Endometrial microvascular endothelial cells (primary cell): ENCODE measurements around the gene ENPP3. TPM values are rescaled to one million over a fixed set of nuclear protein-coding genes. Genes with fewer than 3 reads are reported as not detected.

ENCODE experiments used
- in situ Hi-C: cut with HindIII; loops from 2 replicates; pipeline ENCODE4 v1.10.0; 2017; ENCODE audit warnings: low sequenced_read_pairs, low pct_unique_long_range_greater_than_20kb; ENCODE audit errors: inconsistent ontology term
- total RNA-seq: library from RNA; depleted of rRNA; stranded (reverse); fragments of >200 nt; gene quantifications from one replicate; pipeline ENCODE4 v1.2.3, GENCODE V29; 2015; ENCODE audit errors: inconsistent ontology term

The ENPP3 gene
- total RNA-seq = not detected

DNA sequence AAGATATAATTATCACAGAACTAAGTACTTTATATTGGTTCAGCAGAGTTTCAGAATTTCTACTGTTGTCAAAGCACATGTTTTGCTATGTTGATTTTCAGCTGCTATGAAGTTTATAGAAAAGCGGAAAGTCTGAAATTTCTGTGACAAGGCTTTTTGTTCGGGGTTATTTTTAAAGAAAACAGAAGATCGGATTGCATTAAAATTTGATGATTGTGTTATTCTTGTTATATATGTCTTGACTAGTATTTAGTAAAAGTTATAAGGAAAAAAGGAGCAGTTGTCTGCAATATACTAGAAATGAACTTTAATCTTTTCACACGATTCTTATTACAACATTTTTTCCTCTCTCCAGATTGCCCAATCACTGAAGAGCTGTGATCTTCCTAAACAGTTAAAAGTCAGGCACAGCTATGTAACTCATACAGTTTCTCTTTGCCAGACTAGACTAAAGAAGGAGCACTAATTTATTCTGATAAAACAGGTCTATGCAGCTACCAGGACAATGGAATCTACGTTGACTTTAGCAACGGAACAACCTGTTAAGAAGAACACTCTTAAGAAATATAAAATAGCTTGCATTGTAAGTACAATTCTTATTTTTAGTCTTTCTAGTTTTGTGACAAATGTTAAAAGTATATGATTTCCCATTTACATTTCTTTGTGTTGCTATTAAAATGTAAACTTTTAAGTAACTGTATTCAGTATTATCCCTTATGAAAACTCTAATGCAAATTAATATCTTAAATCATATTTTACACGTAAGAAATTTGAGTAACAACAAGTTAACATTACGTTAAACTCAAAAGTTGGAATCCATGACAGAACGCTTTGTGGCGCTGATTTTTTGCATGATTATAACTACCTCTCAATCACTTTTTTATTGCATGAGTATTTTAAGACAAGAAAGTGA, at the start of gene ENPP3:
TSS of gene ENPP3 (plus strand) at position 423 of the 913 bp plus-strand sequence. CDS start at position 506, 83 bp downstream.
- in situ Hi-C loops = no loop called here

DNA sequence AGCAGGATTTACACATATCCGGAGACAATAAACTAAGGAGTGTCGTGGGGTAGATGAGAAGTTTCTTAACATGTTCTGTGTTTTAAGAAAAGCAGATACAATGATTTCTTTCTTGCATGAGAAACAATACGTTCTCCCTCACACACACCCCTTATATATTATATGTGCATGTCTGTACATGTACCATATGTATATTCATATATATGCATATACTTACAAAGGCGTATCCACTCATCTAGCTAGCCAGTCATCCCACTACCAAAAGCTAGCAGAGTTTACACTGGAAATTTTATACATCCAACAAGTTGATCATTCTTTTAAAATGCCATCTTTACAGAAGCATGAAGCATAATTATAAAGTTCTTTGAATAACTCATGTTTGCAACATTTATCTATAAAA, 49.2 kb upstream of the ENPP3 start:
- in situ Hi-C loops = no loop called here

DNA sequence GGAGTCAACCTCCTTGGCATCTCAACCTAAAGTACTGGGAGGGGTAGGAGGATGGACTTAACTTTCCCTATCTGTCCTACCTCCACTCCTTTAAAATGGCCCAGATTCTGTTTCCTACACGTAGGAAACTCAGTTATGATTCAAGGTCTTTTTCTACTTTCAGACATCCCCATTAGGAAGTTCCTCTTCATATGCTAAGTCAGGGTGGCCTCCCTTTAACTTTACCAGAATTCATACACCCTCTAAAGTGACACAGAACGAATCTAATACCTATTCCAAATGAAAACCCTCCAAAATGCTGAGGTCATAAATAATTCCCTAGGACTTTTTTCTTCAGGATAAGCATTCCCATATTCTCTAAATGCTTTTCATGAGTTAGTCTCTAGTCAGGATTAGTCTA, 48.5 kb upstream of the ENPP3 start:
- in situ Hi-C loops = no loop called here

DNA sequence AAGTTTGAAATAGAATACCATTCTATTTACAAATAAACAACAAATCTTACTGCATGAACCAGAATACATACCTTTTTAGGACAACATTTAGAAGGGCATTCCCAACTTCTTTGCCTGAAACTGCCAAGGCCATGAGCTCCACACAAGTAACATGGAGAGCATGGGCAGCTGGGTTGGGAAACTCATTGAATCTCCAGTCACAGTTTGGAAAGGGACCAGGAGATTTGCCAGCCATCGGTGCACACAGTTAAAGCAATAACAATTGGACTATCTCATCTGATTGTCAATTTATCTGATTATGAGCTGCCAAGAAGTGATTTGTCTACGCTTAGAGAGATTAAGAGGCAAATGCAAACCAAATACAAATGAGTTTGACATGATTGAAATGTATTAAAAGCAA, 44.2 kb upstream of the ENPP3 start:
- in situ Hi-C loops = no loop called here

DNA sequence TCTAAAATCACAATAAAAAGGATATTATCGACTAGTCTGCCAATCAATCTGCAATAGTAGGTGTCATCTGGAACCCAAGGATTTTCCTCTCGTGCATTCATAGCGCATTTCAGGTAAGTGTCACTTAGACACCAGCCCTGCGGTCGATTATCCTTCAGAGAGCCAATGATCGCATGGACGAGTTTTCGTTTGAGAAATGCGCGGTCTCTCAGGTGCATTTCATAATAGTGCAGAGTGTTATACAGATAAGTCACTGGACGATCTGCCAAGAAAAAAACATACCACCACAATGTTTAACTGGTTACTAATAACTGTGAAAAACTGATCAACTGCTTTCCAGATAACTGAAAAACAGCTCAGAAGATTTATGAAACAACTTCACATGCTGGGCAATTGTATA, 43.0 kb upstream of the ENPP3 start:
- in situ Hi-C loops = no loop called here

DNA sequence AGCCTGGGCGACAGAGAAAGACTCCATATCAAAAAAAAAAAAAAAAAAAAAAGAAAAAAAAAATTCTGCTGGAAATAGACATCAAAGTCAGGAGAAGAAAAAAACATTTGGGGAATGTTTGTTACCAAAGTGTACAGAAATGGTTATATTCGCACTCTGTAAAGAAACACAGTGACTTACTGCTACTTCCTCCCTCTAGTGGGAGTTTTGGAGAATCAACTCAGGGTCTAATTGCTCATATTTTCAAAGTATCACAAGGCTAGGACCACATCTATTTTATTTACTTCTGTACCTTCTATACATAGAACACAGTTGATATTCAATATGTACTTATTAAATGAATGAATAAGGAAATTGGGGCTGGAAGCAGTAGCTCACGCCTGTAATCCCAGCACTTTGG, 39.7 kb upstream of the ENPP3 start:
- in situ Hi-C loops = no loop called here

DNA sequence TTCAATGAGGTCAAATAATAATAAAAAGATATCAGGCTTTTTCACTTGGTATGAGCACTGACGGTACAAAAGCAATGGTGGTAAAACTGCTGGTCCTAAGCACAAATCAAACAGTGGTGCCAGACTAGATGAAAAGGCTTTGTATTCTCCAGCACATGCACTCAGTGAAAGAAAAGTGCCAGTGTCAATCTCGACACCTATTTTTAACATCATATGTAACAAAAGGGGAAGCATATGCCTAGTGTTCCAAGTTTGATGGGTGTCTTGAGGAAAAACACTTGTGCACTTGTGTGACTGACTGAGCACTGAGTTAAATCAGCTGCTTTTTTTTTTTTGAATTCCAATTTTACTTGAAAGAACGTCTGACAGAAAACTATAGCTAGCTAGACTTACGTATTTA, 36.4 kb upstream of the ENPP3 start:
- in situ Hi-C loops = no loop called here

DNA sequence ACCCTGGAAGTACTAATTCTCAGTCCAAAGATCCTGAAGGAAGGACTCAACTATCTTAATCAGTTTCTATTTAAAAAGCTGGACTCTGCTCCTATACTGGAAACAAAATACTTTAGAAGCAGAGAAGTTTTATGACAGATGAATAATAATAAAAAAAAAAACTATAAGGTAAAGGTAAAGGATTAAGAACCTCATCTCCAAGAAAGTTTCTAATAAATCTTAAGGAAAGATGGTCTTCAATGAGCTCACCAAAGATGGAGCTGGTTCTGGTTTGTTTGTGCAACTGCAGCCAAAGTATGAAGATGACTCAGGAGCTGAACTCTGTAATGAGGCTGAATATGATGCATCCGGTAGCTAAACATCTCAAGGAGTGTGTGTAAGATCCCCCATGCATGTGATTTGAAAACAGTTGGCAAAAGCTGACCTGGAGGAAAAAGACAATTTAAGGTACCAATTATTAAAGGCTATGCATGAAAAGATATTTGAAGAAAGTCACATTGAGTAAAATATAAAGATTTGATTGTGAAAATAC, 34.3 kb upstream of the ENPP3 start:
- in situ Hi-C loops = no loop called here

DNA sequence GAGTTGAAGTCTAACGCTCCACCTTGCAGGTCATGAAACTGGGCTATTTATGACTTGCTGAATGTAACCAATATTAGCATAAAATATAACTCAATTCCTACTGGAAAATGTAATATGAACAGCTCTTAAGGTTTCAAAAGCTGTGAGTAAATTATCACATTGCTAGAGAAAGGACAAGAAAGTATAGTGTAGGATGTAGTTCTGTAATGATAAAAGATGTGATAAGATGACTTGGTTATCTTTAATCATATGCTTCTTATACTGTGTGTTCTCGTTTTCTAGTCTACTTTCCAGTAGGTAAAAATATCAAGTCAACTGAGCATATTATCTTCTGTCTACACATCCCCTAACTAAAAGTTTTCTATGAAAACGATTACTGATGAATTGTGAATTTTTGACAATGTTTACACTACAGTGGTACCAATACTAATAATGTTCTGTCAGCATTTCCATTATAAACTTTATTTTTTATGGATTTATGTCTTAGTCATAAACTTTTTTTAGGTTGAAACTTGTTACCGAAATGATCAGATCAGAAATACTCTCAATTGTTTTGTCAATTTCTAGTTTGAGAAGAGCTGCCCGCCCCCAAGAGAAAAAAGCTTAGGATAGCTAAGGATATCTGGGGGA, 23.7 kb upstream of the ENPP3 start:
- in situ Hi-C loops = no loop called here

DNA sequence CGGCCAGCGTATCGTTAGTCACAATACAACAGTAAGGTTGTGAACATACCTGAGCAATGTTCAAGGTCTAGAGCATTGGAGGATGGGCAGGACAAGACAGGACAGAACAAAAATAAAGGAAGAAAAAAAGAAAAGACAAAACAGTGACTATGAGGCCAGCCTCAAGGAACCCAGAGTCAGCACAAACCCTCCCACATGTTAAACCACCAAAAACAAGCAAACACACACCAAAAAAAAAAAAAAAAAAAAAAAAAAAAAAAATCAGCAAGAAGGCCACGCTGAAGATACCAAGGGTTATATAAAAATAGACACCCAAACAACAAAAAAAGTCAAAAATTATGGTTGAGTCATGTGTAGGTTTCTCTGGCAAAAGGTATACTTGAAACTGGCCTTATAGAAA, 21.8 kb upstream of the ENPP3 start:
- in situ Hi-C loops = no loop called here

DNA sequence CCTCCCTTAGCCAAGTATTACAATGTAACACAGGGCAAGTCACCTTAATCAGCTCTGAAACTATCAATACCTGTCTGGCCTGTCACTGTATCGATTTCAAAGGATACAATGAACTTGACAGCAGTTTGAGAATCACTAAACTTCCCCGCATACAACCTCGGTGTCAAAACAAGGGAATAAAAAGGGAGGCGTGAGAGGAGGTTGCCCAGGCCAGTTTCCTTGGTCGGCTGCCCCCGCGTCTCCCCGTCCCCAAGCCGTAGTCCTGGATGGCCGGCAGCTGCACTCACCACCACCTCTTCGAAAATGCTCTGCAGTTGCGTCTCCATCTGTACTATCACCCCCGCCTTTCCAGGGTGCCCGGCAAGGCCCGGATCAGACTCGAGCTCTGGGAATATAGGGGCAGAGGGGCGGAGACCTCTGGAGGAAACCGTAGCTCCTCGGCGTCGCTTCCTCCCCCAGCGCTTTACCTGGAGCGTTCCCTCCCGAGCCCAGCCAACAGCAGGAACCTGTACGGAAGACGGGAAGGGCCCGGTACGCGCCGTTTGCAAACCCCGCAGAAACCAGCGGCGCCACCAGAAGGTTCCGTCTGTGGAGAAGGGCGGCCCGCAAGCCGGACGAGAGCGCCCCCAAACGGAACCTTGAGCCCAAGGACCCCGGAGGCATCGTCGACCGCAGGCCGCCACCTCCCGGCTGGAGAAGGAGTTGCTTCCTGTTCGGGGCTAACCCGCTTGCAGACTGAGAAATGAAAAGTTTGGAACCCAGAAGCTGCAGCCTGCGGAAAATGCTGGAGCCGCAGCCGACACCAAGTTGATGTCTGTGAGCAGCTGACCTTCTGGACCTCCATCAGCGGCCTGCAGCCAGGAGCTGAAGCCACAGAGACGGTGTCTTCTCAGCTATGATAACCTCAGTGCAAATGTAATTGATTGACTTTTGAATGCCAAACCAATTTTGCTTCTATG, 9.1 kb upstream of the ENPP3 start, which contains the start of gene MED23:
TSS of gene MED23 (minus strand) at position 519 of the 959 bp plus-strand sequence. CDS start at position 326, 193 bp downstream.
- in situ Hi-C loops = no loop called here

DNA sequence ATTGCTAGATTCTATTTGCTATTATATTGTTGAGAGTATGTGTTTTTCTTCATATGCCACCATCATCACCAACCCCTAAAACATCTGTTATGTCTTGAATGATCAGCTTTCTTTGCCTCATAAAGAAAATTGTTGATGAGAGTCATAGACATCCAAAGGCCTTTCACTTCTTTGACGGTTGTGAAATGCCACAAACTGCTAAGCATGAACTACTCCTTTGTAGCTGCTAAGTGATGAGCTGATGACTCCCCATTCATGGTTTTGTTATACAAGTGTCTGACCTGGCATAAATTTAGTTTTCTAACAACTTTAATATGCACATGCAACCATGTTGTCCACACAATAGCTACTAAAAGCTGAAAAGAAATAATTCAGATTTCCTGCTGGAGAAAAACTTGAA, 8.4 kb upstream of the ENPP3 start:
- in situ Hi-C loops = no loop called here

DNA sequence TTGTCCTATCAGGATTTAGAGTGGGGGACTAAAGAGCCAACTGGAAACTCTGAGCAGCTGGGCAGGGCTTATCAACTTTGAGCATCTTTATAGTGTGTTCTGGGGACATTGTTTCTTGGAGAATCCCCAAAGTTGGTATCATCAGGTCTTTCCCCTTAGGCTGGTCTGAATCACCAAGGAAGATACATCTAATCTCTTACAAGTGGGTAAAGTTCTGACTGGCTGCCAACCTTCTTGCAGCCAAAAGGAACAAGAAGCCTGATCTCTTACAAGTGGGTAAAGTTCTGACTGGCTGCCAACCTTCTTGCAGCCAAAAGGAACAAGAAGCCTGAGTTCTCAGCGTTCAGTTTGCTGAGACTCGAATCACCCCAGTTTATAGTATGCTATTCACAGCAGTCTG, 7.5 kb upstream of the ENPP3 start:
- in situ Hi-C loops = no loop called here

DNA sequence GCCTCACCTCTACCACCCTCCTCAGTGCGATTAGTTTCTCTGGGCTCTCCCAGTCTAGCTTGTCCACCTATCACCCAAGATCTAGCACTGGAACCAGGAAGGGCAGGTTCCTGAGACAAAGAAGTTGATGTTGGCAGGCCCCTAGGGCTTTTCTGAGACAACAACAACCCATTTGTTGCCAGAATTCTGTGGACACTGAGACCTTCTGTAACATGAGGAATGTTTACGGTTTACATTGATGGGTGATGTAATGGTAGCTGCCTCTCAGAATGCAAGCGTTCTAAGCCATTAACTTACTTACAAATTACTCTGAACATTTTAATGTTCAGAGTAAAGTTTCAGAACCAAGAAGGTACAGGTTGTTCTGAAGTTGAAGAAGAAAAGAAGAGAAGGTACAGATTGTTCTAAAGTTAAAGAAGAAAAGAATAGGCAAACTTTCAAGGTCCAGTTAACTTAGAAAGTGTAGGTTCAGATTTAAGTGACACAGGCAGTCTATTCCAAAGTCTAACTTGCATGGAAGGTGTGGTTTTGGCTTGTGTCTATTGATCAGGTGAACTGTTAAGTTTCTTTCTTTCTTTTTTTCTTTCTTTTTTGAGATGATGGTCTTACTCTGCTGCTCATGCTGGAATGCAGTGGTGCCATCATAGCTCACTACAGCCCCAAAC, 5.3 kb upstream of the ENPP3 start:
- in situ Hi-C loops = no loop called here

DNA sequence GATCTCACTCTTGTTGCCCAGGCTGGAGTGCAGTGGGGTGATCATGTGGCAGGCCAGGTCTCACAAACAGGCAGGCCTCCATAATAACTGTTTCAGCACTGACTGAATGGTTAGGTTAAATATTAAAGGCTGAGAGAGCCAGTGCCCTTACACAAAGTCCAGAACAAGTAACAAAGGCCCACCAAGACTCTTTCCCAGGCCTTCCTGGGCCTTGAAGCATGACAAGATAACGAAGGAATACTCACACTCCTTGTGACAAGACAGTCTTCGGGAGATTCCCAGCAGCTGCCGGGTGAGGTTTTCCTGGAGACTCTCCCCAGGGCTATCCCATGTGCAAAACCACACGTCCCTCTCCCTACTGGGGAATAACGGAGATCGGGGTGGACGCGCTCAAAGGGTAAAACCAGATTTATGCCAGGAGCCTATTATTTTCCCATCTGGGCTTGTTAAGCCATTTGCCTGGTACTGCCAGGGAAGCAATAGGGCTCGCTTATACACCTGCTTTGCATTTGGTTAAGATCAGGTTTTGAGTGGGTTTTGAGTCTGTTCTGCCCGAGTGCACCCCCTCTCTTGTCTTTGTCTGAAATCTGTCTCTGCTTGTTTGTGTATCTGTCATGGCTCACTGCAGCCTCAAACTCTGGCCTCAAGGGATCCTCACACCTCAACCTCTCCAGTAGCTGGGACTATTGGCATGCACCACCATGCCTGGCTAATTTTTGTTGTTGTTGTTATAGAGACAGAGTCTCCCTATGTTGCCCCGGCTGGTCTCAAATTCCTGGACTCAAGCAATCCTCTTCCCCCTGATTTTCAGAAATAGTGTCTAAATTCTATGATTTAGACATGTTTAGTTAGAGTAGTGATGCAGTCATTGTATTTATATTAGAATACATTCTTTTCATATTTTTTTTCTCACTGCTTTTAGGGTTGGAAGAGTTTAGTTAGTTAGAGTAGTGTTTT, 1.4 kb upstream of the ENPP3 start:
- in situ Hi-C loops = no loop called here

DNA sequence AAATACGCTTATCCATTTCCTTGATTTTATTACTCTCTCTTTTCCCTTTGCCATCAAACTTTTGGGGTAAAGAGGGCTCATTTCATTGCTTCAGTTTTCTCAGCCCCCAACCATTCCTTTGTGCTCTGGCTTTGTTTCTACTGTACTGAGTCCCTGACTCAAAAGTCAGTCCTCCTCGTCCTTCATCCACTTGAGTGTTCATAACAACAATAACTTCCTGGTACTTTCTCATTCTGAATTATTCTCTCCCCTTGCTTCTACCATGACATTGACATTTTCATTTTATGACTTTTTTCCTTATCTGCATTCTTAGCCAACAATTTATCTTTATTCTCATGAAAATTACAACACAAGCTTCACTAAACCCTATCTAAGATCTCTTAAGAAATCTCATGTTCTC, 911 bp downstream of the ENPP3 start:
- in situ Hi-C loops = no loop called here

DNA sequence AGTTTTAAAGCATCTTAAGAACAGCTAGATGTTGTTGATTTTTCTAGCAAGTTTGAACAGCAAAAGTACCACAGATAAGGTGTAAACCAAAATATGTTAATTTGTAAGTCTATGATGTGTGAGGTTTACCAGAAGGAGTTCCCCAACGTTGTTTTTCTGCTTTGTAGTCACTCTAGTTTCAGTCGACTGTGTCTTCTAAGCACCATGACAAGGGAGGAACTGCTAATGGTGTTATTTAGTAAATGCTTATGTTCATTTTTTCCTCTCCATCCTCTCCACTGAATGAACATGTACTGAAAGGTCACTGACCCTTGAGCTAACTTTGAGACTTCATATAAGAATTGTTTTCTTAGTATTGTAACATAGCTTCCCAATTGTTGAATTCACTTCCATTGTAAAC, 3.0 kb downstream of the ENPP3 start:
- in situ Hi-C loops = no loop called here
